ENCODE measurements around the gene RNU7-1. TPM values are rescaled to one million over a fixed set of nuclear protein-coding genes. Genes with fewer than 3 reads are reported as not detected.

Gene RNU7-1
- not detected for polyA plus RNA-seq
- long read RNA-seq, donor 1, partial matches to known transcripts = 0 of 1 reads
- long read RNA-seq, donor 1, other reads (novel, unspliced or antisense) = 0 of 1 reads
- long read RNA-seq, donor 2, partial matches to known transcripts = 0 of 1 reads
- long read RNA-seq, donor 2, other reads (novel, unspliced or antisense) = 0 of 1 reads
- long read RNA-seq, donor 3 = 0 reads
- long read RNA-seq, donor 4 = 0 reads
- long read RNA-seq, donor 5, partial matches to known transcripts = 0 of 1 reads
- long read RNA-seq, donor 5, other reads (novel, unspliced or antisense) = 0 of 1 reads
- long read RNA-seq, donor 6, partial matches to known transcripts = 0 of 3 reads
- long read RNA-seq, donor 6, other reads (novel, unspliced or antisense) = 0 of 3 reads
- long read RNA-seq, donor 7, partial matches to known transcripts = 0 of 3 reads
- long read RNA-seq, donor 7, other reads (novel, unspliced or antisense) = 0 of 3 reads
- long read RNA-seq, donor 8, partial matches to known transcripts = 0 of 2 reads
- long read RNA-seq, donor 8, other reads (novel, unspliced or antisense) = 0 of 2 reads
- long read RNA-seq, donor 9, partial matches to known transcripts = 0 of 3 reads
- long read RNA-seq, donor 9, other reads (novel, unspliced or antisense) = 0 of 3 reads
- long read RNA-seq, donor 10, partial matches to known transcripts = 0 of 1 reads
- long read RNA-seq, donor 10, other reads (novel, unspliced or antisense) = 0 of 1 reads
- long read RNA-seq, donor 11 = 0 reads

DNA sequence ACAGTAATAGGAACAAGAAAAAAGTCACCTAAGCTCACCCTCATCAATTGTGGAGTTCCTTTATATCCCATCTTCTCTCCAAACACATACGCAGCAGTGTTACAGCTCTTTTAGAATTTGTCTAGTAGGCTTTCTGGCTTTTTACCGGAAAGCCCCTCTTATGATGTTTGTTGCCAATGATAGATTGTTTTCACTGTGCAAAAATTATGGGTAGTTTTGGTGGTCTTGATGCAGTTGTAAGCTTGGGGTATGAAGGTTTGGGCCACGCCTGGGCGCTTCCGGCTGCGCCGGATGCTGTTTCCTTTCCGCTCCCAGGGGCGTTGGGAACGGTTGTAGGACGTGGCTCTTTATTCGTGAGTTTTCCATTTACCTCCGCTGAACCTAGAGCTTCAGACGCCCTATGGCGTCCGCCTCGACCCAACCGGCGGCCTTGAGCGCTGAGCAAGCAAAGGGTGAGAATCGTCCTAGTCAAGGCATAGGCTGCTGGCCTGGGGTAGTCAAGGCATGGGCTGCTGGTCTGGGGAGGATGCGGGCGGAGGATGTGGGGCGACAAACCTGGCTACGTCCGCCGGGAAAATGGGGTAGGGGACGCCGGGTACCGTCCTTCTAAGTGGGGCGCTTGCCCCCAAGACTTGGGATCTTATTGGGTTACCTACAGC lies at the start of gene RNU7-1, which contains the start of gene C12orf57:
RNU7-1 (plus strand) TSS at position 95 of the 659 bp plus-strand sequence.
C12orf57 (plus strand) TSS at position 301 of the 659 bp plus-strand sequence; CDS start at position 401, 100 bp downstream.
- WGBS (ENCODE audit: insufficient coverage, low lambda C conversion rate) = no CpG with 5 or more reads among the region's 31 CpGs
- Histone ChIP-seq H3K27ac (ENCODE audit: low read length) (peak within 1 kb of the TSS; percentile 98), H3K9me3 (ENCODE audit: control insufficient read depth, low read depth, low read length) (no peaks in the 10 kb centered on the region), H3K4me3 (ENCODE audit: low read length) (peak within 1 kb of the TSS; percentile 70), H3K27me3 (ENCODE audit: control insufficient read depth, insufficient read depth, low read length) (no peaks in the 10 kb centered on the region), H3K36me3 (ENCODE audit: control insufficient read depth, insufficient read depth, low read length) (peaks cover 31% of the 10 kb centered on the region), H3K4me1 (ENCODE audit: control insufficient read depth, insufficient read depth, low read length) (peaks cover 25% of the 10 kb centered on the region)
- peak; percentile 92 to 95 for DNase-seq

DNA sequence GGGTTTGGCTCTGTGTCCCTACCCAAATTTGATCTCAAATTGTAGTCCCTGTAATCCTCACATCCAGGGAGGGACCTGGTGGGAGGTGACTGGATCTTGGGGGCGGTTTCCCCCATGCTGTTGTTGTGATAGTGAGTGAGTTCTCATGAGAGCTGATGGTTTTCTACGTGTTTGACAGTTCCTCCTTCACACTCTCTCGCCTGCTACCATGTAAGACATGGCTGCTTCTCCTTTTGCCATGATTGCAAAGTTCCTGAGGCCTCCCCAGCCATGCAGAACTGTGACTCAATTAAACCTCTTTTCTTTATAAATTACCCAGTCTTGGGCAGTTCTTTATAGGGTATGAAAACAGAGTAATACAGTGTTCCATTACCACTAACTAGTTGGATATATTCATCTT lies 49.3 kb upstream of the RNU7-1 start:
- Histone ChIP-seq H3K27ac (ENCODE audit: low read length) (no peak overlapping the region), H3K36me3 (ENCODE audit: control insufficient read depth, insufficient read depth, low read length) (no peaks in the 10 kb centered on the region), H3K27me3 (ENCODE audit: control insufficient read depth, insufficient read depth, low read length) (no peaks in the 10 kb centered on the region), H3K4me3 (ENCODE audit: low read length) (no peak overlapping the region), H3K4me1 (ENCODE audit: control insufficient read depth, insufficient read depth, low read length) (peaks cover 7% of the 10 kb centered on the region), H3K9me3 (ENCODE audit: control insufficient read depth, low read depth, low read length) (no peaks in the 10 kb centered on the region)
- no CpG with 5 or more reads among the region's 3 CpGs for whole genome bisulfite sequencing (ENCODE audit: insufficient coverage, low lambda C conversion rate)
- DNase-seq = no peak

DNA sequence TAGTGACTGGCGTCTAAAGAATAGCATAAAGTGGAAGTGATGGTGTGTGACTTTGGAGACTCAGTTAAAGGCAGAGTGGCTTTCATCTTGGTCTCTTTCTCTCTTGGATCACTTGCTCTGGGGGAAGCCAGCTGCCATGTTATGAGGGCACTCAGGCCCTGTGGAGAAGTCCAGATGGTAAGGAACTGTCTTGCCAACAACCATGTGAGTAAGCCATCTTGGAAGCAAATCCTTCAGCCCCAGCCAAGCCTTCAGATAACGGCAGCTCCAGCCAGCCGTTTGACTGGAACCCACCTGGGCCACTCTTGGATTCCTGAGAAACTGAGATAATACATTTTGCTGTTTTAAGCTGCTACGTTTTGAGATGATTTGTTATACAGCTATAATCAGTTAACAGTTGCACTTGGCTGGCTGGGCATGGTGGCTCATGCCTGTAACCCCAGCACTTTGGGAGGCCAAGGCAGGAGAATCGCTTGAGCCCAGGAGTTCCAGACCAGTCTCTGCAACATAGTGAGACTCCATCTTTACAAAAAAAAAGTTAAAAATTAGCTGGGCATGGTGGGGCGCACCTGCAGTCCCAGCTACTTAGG lies 46.7 kb upstream of the RNU7-1 start:
- H3K4me3 ChIP-seq (ENCODE audit: low read length) = no peak overlapping the region
- H3K27ac ChIP-seq (ENCODE audit: low read length) = no peak overlapping the region
- H3K4me1 ChIP-seq (ENCODE audit: control insufficient read depth, insufficient read depth, low read length) = peaks cover 4% of the 10 kb centered on the region
- DNase-seq = no peak
- no peaks in the 10 kb centered on the region for H3K27me3 ChIP-seq (ENCODE audit: control insufficient read depth, insufficient read depth, low read length)
- no peaks in the 10 kb centered on the region for H3K9me3 ChIP-seq (ENCODE audit: control insufficient read depth, low read depth, low read length)
- H3K36me3 ChIP-seq (ENCODE audit: control insufficient read depth, insufficient read depth, low read length) = no peaks in the 10 kb centered on the region
- 100% methylated on average over 1 of the region's 6 CpGs for WGBS (ENCODE audit: insufficient coverage, low lambda C conversion rate)

DNA sequence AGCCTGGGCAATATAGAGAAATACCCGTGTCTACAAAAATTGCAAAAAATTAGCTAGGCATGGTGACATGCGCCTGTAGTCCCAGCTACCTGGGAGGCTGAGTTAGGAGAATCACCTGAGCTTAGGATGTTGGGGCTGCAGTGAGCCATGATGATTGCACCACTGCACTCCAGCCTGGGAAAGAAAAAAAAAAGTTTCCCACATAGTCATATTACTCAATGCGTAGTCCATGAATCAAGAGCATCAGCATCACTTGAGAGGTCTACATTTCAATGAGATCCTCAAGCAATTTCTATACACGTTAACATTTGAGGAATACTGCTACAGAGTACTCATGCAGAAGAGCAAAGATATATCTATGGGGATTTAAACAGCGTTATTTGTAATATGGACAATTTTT lies 44.2 kb upstream of the RNU7-1 start:
- Histone ChIP-seq H3K27ac (ENCODE audit: low read length) (peak overlapping the region; percentile 42), H3K27me3 (ENCODE audit: control insufficient read depth, insufficient read depth, low read length) (no peaks in the 10 kb centered on the region), H3K36me3 (ENCODE audit: control insufficient read depth, insufficient read depth, low read length) (no peaks in the 10 kb centered on the region), H3K4me1 (ENCODE audit: control insufficient read depth, insufficient read depth, low read length) (peaks cover 8% of the 10 kb centered on the region), H3K4me3 (ENCODE audit: low read length) (no peak overlapping the region), H3K9me3 (ENCODE audit: control insufficient read depth, low read depth, low read length) (no peaks in the 10 kb centered on the region)
- no CpG with 5 or more reads among the region's 5 CpGs for WGBS (ENCODE audit: insufficient coverage, low lambda C conversion rate)
- DNase-seq = no peak

DNA sequence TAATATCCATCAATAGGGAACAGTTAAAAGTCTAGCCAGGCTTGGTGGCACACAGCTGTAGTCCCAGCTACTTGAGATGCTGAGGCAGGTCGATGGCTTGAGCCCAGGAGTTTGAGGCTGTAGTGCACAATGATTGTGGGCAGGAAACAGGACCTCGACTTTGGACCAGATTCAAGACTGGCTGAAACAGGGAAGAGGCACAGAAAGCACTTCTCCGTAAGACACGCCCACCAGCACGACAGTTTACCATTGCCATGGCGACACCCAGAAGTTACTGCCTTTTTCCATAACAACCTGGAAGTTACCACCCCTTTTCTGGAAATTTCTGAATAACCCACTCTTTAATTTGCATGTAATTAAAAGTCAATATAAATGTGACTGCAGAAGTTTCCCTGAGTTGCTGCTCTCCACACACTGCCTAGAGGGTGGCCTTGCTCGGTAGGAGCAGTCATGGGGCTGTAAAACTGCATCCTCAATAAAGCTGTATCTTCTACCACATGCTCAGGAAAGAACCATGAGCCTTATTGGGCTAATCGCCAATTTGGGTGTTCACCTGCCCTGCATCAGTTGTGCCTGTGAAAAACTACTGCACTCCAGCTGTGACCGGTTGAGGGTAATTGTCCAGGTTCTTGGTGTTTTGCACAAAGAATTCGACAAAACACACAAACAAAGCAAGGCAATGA lies 43.6 kb upstream of the RNU7-1 start:
- peak; percentile 78 to 89 for DNase-seq
- peak overlapping the region; percentile 42 for H3K27ac ChIP-seq (ENCODE audit: low read length)
- no peaks in the 10 kb centered on the region for H3K27me3 ChIP-seq (ENCODE audit: control insufficient read depth, insufficient read depth, low read length)
- no peaks in the 10 kb centered on the region for H3K36me3 ChIP-seq (ENCODE audit: control insufficient read depth, insufficient read depth, low read length)
- no peak overlapping the region for H3K4me3 ChIP-seq (ENCODE audit: low read length)
- WGBS (ENCODE audit: insufficient coverage, low lambda C conversion rate) = 100% methylated on average over 1 of the region's 10 CpGs
- no peaks in the 10 kb centered on the region for H3K9me3 ChIP-seq (ENCODE audit: control insufficient read depth, low read depth, low read length)
- H3K4me1 ChIP-seq (ENCODE audit: control insufficient read depth, insufficient read depth, low read length) = peaks cover 8% of the 10 kb centered on the region

DNA sequence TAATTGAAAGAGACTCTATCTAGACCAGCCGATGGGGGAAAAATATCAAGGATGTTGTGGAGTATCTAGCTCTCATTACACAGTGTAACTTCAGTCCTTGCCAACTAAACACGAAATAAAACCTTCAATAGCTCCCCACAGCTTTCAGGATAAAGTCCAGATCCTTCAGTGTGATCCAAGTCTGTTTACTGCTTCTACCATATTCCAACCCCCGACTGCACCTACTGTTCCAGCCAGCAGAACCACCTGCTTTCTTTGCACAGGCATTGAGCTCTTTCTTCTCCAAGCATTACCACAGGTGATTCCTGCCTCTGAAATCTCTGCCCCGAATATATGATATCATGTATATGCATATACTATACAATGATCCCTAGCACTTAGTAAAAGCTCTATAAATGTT lies 41.2 kb upstream of the RNU7-1 start:
- H3K4me1 ChIP-seq (ENCODE audit: control insufficient read depth, insufficient read depth, low read length) = peaks cover 13% of the 10 kb centered on the region
- no peaks in the 10 kb centered on the region for H3K9me3 ChIP-seq (ENCODE audit: control insufficient read depth, low read depth, low read length)
- no peak overlapping the region for H3K27ac ChIP-seq (ENCODE audit: low read length)
- H3K4me3 ChIP-seq (ENCODE audit: low read length) = no peak overlapping the region
- no peaks in the 10 kb centered on the region for H3K27me3 ChIP-seq (ENCODE audit: control insufficient read depth, insufficient read depth, low read length)
- peak in 1 of 2 donors; percentile 45 for DNase-seq
- peaks cover 6% of the 10 kb centered on the region for H3K36me3 ChIP-seq (ENCODE audit: control insufficient read depth, insufficient read depth, low read length)
- WGBS (ENCODE audit: insufficient coverage, low lambda C conversion rate) = no CpG with 5 or more reads among the region's 4 CpGs

DNA sequence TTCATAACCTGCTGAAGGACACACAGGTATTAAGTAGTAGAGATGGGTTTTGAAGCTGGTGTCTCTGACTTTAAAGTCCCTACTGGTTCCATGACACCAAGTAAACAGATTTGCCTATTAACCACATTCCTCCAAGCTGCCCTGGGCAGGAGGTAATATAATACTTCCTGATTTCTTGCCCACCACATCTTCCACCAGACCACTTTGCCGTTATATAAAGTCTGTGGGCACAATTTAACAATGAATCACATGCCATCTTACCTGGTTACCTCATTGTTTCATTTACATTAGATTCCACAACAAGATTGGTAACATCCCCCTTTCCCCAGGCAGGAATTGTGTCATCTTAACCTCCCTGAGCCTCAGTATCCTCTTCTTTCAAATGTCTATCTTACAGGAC lies 39.9 kb upstream of the RNU7-1 start:
- no peak overlapping the region for H3K4me3 ChIP-seq (ENCODE audit: low read length)
- no CpG with 5 or more reads among the region's 1 CpG for WGBS (ENCODE audit: insufficient coverage, low lambda C conversion rate)

DNA sequence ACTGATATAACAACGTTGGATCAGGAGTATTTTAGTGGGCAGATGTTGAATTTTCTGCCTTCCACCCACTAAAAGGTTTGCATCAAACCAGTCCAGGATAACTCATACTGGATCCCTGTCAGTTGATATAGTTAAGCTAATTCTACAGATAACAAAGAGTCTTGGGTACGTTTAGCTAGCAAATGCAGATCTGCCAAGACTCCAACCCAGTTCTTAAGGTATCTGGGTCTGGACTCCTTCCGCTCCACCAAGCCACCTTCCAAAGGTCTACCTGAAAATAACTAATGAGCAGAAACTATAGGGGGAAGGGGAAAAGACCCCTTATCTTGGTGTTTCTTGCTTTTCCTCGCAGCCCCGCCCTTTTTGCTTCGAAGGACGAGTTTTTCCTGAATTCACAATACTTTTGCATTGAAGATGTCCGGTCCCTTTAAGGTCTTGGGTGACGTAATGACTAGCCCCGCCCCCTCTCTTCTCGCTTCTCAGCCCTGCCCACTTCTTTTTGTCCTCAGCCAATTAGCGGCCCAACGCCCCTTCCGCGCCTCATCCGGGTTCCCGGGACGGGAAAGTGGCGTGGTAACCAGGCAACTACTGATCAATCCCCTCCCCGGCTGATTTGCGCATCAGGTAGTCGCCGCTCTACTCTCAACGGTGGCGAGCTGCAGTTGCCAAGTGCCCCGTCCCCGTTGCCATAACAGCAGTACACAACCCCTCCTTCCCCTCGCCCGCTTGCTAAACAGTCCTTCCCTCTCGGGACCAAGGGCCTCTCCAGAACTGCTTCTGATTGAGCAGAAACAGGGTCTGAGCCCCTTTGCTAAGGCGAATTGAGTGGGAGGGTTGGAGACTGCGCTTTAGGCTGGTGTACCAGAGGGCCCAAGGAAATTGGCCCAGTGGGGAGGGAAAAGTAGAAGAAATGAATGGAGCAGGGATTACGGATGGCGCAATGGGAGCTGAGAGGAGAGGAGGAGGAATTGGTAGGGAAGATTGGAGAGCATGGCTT lies 39.0 kb upstream of the RNU7-1 start, which contains the start of gene LRRC23:
LRRC23 (plus strand) TSS at position 543 of the 997 bp plus-strand sequence. CDS start 812 bp downstream, outside the sequence.
- H3K27me3 ChIP-seq (ENCODE audit: control insufficient read depth, insufficient read depth, low read length) = peaks cover under 1% of the 10 kb centered on the region
- H3K4me1 ChIP-seq (ENCODE audit: control insufficient read depth, insufficient read depth, low read length) = peaks cover 13% of the 10 kb centered on the region
- peak within 1 kb of the TSS; percentile 61 for H3K27ac ChIP-seq (ENCODE audit: low read length)
- DNase-seq = peak; percentile 94 to 95
- peaks cover 7% of the 10 kb centered on the region for H3K36me3 ChIP-seq (ENCODE audit: control insufficient read depth, insufficient read depth, low read length)
- 4% methylated on average over 5 of the region's 34 CpGs for WGBS (ENCODE audit: insufficient coverage, low lambda C conversion rate)
- H3K4me3 ChIP-seq (ENCODE audit: low read length) = peak within 1 kb of the TSS; percentile 74
- no peaks in the 10 kb centered on the region for H3K9me3 ChIP-seq (ENCODE audit: control insufficient read depth, low read depth, low read length)

More for the DNA sequence above, 39.9 kb upstream of the RNU7-1 start:
- no peak overlapping the region for H3K27ac ChIP-seq (ENCODE audit: low read length)
- H3K36me3 ChIP-seq (ENCODE audit: control insufficient read depth, insufficient read depth, low read length) = peaks cover 7% of the 10 kb centered on the region
- peaks cover 13% of the 10 kb centered on the region for H3K4me1 ChIP-seq (ENCODE audit: control insufficient read depth, insufficient read depth, low read length)
- no peak for DNase-seq
- no peaks in the 10 kb centered on the region for H3K9me3 ChIP-seq (ENCODE audit: control insufficient read depth, low read depth, low read length)
- no peaks in the 10 kb centered on the region for H3K27me3 ChIP-seq (ENCODE audit: control insufficient read depth, insufficient read depth, low read length)

Measured in large intestine (tissue), 12 donors.